HG02642 (cell line): Measurements from ENCODE around the gene MESP1.

Source experiments
- ATAC-seq: cut with Tn5 transposase; IDR thresholded peaks from one replicate; pipeline ENCODE4 v1.9.1; 2021; ENCODE audit warnings: mild to moderate bottlenecking; ENCODE audit not compliant: unreplicated experiment, poor library complexity

Gene MESP1

DNA sequence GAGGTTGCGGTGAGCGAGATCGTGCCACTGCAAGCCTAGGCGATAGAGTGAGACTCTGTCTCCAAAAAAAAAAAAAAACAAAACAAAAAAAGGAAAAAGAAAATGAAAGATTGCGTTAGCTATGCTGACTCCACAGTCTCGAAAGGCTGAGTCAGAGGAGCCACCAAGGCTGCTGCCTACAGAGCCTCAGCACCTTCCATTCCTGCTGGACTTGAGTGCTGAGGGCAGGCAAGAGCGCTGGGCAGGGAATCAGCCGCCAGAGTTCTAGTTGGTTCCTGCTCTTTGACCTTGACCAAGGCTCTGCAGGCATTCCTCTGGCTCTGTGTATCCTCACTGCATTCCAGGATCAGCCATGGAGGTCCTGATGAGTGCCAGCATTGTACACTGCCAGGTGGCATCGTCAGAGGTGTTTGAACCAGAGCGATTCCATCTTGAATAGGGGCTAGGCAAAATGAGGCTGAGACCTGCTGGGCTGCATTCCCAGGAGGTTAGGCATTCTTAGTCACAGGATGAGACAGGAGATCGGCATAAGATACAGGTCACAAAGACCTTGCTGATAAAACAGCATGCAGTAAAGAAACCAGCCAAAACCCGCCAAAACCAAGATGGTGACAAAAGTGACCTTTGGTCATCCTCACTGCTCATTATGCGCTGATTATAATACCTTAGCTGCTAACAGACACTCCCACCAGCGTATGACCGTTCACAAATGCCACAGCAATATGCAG, 31.0 kb upstream of the MESP1 start:
- ATAC-seq, result no peak

DNA sequence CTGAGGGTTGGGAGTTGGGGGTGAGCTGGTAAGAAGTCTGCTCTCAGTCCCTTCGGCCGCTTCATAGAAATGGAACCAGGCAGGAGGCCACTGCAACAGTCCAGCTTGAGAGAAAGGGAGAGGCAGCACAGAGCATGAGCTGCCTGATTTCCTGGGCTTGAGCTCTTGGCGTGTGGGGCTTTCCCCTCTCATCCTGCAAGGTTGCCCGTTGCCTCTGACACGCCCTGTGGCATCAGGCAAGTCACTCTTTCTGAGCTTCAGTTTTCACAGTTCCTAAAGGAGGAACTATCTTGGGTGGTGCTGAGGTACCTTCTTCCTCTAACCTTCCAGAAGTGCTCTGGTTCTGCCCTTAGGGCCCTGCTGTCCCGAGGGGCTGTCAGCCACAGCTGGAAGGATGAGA, 30.0 kb upstream of the MESP1 start:
- ATAC-seq, result no peak

DNA sequence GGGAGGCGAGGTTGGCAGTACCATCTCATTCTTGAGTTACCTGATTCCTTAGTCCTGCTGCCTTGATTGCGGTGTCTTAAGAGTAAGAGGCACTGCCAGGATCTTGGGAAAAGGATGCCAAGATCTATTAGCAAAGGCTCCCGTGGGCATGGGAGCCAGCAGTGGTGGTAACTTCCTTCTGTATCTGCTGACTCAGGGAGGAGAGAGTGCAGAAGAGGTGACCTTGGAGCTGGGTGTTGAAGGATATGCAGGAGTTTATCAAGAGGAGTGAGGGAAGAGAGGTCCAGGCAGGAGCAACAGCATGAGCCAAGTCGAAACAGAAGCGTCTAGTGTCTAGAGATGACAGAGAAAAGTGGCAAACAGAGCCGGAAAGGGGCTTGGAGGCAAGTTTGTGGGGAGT, 29.6 kb upstream of the MESP1 start:
- ATAC-seq, result no peak

DNA sequence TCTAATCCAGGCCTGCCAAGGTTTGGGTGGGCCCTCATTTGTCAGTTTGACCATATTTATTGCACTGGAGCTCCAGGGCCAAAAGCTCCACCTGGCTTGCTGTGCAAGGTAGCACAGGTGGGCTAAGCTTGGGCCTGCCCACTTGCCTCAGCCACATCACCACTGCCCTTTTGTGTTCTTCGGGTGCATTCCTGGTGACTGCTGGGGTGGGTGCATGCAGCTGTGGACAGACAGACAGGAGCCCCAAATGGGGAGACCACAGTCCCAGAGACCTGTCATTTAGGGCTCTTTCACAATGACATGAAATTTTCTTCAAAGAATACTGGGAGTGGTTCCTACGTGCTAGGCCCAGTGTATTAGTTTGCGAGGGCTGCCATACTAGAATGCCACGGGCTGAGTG, 27.8 kb upstream of the MESP1 start:
- ATAC-seq, result no peak

DNA sequence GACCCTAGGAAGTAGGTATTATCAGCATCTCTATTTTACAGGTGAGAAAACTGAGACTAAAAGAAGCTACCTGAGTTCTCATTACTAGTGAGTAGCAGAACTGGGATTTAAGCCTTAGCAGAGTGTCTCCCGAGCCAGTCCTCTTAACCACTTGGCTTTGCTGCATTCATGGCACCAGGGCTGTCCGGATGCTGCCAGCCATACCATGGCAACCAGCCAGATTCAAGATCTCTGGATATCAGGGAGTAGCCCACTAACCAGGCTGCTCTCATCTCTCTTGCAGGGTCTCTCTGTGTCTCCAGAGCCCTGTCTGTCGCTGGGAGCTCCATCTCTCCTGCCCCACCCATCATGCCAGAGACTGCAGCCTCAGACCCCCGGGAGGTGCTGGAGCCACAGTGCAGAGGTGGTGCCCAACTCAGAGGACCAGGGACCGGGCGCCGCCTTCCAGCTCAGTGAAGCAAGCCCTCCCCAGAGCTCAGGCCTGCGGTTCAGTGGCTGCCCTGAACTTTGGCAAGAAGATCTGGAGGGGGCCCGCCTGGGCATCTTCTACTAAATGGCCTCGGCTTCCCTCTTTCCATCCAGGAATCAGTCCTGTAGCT, 26.8 kb upstream of the MESP1 start:
- no peak for ATAC-seq

DNA sequence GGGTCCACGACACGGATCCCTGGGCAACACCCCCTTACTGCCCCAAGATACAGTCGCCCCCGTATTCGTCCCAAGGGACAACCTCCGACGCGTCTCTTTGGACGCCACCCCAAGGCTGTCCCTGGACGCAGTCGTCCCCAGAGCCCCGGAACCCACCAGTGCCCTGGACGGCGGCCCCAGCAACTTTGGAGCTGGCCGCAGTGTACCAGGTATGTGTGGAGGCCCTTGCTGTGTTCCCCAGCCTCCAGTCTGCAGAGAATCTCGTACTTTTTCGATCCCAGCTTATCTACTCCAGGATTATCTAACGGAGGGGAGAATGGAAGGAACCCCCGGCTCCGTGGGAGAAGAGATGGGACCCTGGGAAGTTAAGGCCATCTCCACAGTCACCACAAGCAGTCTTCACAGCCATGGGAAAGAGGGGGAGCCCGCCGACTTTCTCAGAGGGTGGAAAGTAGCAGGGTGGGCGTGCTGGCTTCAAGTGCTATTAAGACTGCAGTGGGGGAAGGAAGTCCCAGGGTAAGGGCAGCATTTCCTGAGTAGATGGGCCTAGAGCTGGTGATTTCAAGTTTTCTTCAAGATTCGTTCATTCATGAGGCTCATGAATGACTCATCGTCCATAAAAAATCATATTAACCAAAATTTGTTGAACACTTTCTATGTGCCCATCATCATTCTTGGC, 26.2 kb upstream of the MESP1 start:
- no peak for ATAC-seq

DNA sequence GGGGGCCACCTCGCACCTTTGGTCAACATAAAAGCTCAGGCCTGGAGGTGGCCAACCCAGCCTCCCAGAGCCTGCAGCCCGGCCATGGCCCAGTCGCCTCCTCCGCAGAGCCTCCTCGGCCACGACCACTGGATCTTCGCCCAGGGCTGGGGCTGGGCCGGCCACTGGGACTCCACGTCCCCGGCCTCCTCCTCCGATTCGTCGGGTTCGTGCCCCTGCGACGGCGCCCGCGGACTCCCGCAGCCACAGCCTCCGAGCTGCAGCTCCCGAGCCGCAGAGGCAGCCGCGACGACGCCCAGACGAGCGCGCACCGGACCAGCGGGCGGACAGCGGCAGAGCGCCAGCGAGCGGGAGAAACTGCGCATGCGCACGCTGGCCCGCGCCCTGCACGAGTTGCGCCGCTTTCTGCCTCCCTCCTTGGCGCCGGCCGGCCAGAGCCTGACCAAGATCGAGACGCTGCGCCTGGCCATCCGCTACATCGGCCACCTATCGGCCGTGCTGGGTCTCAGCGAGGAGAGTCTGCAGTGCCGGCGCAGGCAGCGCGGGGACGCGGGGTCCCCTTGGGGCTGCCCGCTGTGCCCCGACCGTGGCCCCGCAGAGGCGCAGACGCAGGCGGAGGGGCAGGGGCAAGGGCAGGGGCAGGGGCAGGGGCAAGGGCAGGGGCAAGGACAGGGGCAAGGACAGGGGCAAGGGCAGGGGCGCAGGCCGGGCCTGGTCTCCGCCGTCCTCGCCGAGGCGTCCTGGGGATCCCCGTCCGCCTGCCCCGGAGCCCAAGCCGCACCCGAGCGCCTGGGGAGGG, 25.4 kb upstream of the MESP1 start, which contains the start of gene MESP2:
Gene MESP2, plus strand, starts transcription at position 59 of the 799 bp plus-strand sequence. Its CDS starts 26 bp downstream, at position 85.
- peak; percentile 59 for ATAC-seq

DNA sequence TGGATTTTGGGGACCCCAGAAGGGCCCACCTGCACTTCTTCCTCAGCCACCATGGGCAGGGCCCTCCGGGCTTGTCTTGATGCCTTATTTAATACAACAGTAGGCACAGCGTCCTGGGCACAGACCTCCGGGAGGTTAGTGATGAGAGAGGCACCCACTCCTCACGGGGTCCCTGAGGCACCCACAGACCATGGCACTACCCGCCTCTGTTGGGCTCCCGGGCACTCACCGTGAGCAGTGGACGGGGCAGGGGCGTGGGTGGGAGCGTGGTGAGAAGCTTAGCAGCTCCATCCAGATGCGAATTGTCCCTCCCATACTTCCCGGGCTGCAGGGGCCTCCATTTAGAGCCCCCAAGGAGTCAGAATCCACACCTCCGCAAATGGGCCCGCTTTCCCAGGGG, 24.8 kb upstream of the MESP1 start:
- no peak for ATAC-seq

DNA sequence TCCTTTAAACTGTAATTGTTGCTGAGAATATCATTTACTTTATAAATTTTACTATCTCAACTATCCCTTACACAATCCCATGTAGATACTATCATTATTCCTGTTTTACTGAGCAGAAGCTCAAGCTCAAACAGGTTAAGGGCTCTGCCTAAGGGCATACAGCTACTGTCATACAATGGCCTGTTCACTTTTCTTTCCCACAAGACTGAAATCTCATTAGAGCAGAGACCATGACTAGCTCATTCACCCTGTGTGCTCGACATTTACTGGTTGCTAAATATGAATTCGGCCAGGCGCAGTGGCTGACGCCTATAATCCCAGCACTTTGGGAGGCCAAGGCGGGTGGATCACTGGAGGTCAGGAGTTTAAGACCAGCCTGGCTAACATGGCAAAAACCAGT, 23.4 kb upstream of the MESP1 start:
- ATAC-seq, result no peak

DNA sequence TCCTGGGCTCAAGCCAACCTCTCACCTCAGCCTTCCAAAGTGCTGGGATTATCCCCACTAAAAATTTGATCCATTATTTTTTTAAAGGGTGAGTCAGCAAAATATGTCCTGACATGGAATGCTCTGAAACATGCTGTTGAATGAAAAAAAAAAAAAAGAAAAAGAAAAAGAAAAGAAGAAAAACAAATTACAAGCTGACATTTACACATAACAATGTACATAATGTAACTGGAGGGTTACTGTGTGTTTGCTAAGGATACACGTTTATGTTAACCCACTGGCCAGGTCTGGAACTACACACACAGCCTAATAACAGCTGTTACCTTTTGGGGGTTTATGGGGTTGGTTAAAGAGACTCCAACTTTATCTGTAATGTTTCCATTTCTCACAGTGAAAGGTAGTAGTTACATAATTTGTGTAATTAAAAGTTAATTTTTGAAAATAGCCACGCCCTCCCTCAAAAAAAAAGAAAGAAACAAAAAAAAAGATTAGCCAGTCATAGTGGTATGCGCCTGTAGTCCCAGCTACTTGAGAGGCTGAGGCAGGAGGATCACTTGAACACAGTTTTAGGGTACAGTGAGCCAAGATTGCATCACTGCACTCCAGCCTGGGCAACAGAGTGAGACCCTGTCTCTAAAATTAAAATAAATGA, 22.0 kb upstream of the MESP1 start:
- ATAC-seq, result no peak

DNA sequence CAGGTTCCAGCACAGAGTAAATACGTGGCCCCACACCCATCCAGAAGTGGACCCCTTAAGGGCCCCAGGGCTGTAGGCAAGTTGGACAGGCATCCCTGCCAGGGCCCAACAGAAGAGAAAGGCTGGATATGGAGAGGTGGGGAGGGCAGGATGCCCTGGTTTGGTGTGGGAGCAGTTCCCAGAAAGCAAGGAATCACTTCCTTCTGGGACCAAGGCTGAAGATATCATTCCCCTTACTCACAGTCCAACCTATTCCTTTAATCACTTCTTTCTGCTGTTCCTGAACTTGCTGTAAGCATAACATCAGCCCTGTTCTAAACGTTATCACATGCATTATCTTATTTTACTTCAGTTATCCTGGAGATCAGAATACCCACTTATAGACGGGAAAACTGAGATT, 19.0 kb upstream of the MESP1 start:
- no peak for ATAC-seq

DNA sequence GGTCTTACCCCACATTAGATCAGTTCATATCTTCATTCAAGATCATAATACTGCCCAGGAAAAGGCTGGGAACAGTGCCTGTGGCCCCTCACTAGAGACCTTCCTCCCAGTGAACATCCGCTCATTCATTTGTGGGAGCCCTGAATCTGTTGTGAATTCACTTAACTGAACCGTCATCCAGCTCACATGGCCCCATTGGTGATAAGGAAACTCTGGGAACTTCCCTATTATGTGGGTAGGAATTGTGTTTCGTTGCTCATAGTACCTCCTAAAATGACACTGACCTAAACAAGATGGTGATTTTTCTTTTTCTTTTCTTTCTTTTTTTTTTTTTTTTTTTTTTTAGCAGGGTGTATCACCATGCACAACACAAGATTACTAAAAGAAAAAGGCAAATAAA, 18.3 kb upstream of the MESP1 start:
- ATAC-seq, result no peak

DNA sequence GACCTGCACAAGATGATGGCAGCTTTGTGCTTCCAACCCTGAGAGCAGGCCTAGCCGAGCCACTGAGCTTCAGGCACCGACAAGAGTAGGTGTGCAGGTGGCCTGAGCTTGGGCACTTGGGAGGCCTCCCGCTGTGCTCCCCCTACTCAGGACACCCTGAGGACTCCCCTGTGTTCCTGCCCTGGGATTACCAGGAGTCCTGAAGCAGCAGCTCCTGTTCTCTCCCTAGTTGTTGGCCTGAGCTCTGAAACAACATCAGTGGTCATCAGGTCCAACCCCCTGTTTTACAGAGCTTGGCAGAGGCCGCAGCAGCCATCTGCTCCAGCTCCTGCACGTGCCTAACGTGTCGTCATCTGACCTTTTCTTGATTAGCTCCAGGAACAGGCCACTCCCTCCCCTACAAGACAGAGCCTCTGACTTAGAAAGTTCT, 17.0 kb upstream of the MESP1 start:
- ATAC-seq, result no peak

DNA sequence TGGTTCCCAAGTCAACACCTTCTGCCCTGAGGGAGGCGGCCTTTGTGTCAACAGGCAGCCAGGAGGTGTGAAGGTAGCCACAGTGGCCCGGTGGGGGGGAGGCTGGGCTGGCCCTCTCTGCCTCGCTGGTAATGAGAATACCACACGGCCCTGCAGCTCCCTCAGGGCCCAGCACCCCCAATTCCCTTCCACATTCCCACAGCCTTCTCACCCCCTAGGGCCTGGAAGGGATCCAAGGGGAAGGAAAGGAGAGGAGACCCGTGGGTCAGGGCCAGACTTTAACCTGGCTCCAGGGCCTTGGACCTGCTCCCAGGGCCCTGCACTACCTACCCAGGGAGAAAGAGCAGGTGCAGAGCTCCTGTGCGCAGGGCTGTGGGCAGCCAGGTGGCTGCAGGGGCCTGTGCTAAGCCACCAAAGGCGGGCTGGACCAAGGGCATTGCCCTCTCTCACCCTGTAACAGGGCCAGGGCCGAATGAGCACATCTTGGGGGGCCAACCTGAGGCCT, 16.4 kb upstream of the MESP1 start:
- no peak for ATAC-seq

DNA sequence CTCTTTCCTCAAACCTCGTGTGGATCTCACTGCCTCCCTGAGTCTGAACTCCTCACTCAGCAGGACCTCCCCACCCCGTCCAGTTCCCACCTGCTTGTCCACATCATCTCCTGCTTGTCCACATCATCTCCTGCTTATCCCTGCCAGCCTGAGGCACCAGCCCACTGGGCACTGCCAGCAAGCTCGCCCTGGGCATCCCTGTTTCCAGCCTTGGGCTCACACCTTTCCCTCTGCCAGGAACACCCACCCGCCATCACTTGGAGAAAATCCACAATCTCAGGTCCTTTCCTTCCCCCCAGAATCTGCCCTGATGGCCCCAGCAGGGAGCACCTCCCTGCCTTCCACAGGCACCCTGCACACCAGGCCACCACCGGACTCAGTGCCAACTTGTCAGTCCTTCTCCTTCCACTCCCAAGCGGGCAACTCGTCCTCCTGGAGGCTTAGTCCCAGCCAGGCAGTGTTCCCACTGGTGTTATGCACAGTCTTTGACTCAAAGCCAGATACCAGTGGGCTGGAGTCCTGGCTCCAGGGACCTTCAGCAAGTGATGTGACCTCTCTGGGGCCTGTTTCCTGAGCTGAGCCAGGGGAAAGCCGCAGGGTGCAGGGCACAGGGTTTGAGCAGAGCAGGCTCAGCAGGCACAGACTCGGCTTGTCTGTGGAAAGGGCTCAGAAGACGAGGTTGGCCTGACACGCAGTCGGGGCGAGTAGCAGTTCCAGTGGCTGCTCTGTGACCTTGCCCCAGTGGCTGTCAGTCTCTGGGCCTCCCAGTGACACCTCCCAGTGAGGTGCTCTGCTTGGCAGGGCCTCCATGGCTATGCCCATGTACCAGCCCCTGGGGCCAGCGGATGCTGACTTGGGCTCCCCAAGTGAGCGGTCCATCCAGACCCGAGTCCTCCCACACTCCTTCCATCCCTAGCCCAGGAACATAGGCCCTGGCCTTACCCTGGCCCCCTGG, 15.6 kb upstream of the MESP1 start:
- no peak for ATAC-seq

DNA sequence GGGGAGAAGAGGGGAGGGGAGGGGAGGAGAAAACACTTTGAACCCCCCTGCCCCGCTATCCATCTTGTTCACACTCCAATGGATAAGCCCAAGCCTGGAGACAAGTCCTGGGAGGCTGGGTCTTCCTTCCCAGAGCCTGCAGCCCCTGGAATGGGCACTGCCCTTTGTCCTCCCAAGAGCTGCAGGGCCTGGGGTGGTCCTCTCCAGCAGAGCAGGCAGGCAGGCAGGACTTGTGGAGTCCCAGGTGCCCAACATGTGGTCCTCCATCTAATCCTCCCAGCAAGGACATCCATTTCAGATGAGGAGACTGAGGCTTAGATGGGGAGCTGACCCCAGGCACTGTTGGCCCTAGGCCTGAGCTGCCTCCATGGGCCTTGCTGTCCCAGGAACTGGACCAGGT, 14.6 kb upstream of the MESP1 start:
- no peak for ATAC-seq

DNA sequence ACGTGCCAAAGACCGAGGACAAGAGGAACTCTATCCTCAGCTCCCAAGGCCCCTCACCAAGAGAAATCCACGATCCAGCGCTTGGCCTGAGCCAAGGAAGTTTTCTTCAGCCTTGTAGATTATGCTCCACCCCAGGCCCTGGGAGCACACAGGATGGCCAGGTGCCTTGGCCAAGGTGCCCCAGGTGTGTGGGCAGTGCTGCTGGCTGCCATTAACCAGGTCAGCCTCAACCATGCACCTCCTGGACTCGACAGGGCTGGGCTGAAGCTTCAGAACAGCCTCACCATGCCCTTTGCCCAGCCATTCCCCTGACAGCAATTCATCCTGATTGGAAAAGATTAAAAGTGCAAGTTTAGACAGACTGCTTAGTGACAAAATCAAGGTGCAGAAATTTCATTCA, 10.9 kb upstream of the MESP1 start:
- ATAC-seq, result no peak

DNA sequence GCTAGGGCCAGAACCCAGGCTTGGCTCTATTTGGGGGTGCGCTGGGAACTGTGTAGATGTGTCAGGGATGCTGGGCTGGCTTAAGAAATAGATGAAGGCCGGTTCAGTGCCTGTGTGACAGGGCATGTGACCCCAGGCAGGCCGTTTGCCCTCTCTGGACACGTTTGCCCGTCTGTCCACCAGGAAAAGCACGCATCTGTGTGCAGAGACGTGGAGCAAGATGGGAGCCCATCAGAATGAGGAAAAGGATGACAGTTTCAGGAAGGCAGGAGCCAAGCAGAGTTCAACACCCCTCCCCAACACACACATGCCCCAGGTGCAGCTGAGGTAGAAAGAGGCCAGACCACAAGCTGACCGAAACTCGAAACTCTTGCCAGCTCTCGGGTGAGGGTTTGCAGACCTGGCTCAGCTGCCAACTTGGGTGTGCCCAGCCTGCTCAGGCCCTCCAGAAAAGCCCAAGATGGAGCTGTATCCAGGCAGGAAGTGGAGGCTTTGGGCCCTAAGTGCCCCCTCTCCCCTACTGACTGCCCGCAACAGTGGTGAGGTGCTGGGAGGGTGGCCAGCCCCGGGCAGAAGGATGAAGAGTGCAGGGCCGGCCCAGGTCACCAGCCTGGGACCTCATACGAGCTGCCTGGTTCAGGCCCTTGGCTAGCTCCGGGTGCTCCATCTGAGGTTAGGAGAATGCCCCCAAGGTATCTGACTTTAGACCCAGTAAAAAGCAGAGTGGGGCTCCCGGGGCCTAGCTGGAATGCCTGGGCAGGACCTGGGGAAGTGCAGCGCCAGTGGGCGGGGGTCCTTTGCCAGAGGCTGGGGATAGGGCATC, 10.2 kb upstream of the MESP1 start:
- ATAC-seq, result no peak
